HG02571 (cell line): ENCODE results near the gene ANKRD27.

Source experiments
- ATAC-seq: cut with Tn5 transposase; IDR thresholded peaks from one replicate; pipeline ENCODE4 v1.9.1; 2021; ENCODE audit warnings: mild to moderate bottlenecking, moderate library complexity; ENCODE audit not compliant: unreplicated experiment

ANKRD27 gene

DNA sequence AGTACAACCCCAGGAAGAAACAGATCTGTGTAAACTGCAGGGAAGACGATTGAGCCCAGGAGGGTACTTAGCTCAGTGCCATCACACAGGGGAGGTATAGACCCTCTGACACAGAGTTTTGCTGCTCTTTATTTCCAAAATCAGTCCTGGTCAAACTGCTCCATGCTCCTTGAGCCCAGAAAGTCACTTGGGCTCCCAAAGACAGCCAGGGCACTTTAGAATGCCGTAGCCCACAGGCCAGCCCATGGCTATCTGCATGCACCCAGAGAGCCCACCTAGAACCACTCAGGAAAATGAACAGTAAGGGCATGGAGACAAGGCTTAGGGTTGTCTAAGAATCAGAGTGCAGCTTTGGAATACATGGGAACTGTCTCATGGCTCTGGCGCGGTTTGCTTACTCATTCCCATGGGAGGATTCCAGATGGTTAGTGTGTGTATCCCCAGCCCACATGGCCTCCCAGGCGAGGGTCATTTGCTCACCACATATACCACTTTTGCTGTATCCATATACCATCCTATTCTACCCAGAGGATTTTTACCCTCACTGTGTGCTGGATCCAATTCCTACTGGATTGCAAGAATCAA is 108.6 kb downstream of the ANKRD27 start:
- ATAC-seq = no peak

- no peak for ATAC-seq
These were observed 111.2 kb downstream of the ANKRD27 start for GRCh38 chr19:32563761-32564160.

GRCh38 chr19:32558607-32559228 is 116.3 kb downstream of the ANKRD27 start:
- ATAC-seq = no peak

DNA sequence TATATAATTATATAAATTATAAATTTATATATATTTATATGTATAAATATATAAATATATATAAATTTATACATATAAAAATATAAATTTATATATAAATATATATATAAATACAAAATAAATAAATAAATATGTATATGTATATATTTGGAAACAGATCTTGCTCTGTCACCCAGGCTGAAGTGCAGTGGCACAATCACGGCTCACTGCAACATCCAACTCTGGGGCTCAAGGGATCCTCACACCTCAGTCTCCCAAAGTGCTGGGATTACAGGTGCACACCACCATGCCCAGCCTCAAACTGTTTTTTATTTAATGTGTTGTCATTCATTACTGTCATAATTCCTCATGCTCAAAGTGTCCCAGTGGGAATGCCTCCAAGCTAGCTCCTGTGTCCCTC is 119.2 kb downstream of the ANKRD27 start:
- ATAC-seq = no peak

GRCh38 chr19:32550666-32551065 is 124.3 kb downstream of the ANKRD27 start:
- no peak for ATAC-seq
